ENCODE data around the gene FGD2. TPM values are rescaled to one million over a fixed set of nuclear protein-coding genes. Genes with fewer than 3 reads are reported as not detected.

FGD2 gene
- total and polyA plus RNA-seq, 2 of the 4 experiments (the other 2 are of a cell fraction), result 0.07 TPM; not detected in 1

DNA sequence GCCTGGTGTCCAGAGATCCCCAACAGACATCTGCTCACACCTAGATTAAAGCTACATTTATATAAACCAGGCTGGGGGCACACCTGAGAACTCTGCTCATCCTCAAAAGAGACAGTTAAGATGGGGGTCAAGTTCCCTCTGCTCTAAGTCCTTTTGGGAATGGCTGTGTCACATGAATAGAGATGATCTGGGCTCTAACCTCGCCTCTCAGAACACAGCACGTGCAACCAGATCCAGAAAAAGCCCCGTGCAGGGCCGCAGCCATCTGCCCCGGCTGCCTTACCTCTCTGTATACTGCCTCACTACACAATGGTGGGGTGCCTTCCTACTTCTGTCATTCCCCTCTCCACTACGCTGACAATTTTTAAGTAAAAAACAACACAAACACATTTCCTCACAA is 25.3 kb upstream of the FGD2 start:
- H3K9me3 ChIP-seq (ENCODE audit: control insufficient read depth, insufficient read depth, low read length), result no peaks in the 10 kb centered on the region
- H3K4me3 ChIP-seq (ENCODE audit: insufficient read depth, low read depth, low read length), result no peak overlapping the region
- no peak overlapping the region for H3K4ac ChIP-seq (ENCODE audit: low read depth, low read length)
- ChIA-PET CTCF (no interaction called here), POLR2A (ENCODE audit: unreplicated experiment) (no interaction called here)
- H2AFZ ChIP-seq (replicated peaks; ENCODE audit: low read length, poor library complexity), result no peak overlapping the region
- peaks cover 35 to 89% of the 10 kb centered on the region in 2 experiments for H3K79me1 ChIP-seq (ENCODE audit: low read depth in 1 of 2, low read length in 2 of 2)
- H3K4me2 ChIP-seq (ENCODE audit: low read depth, low read length), result no peak overlapping the region
- no peak overlapping the region for H2BK120ac ChIP-seq (ENCODE audit: low read depth, low read length)
- H3K9ac ChIP-seq (ENCODE audit: low read depth, low read length), result no peak overlapping the region
- peaks cover 51% of the 10 kb centered on the region for H3K36me3 ChIP-seq (ENCODE audit: control insufficient read depth, insufficient read depth, low read length)
- H3K4me1 ChIP-seq (ENCODE audit: control insufficient read depth, insufficient read depth, low read length), result peaks cover 13% of the 10 kb centered on the region
- no peaks in the 10 kb centered on the region for H3K27me3 ChIP-seq (ENCODE audit: control insufficient read depth, insufficient read depth, low read length)
- in situ Hi-C loops (cut with MboI; ENCODE audit: low sequenced_read_pairs), result loop anchor here (10.0 kb wide), 1 partner anchor 95 kb away; the partner anchor contains the start of gene C6orf89
- no peak overlapping the region for H3K18ac ChIP-seq (ENCODE audit: low read depth, low read length)
- no peak overlapping the region for H3K56ac ChIP-seq (ENCODE audit: extremely low read depth, insufficient read depth, low read length)
- ATAC-seq (ENCODE audit: low read depth), result no peak
- no peak overlapping the region for H2AK9ac ChIP-seq (replicated peaks; ENCODE audit: low read depth, low read length, poor library complexity)
- no peak overlapping the region for H2BK5ac ChIP-seq (ENCODE audit: low read depth, low read length, poor library complexity, severe bottlenecking)
- H3K27ac ChIP-seq (ENCODE audit: insufficient read depth, low read length), result no peak overlapping the region
- H2AK5ac ChIP-seq (ENCODE audit: low read depth, low read length), result no peak overlapping the region
- H4K5ac ChIP-seq (ENCODE audit: low read depth, low read length), result no peak overlapping the region
- H4K8ac ChIP-seq (ENCODE audit: low read depth in 2 of 2, low read length in 2 of 2), result no peak overlapping the region
- no peak overlapping the region for H2BK15ac ChIP-seq (ENCODE audit: low read depth, low read length)
- BruUV-seq (replicated peaks), result no TSS peak
- dilution Hi-C loops (cut with HindIII; ENCODE audit: low sequenced_read_pairs, unreplicated experiment), result no loop called here
- peaks cover 87% of the 10 kb centered on the region for H4K20me1 ChIP-seq (ENCODE audit: insufficient read depth, low read length)
- peaks cover 22% of the 10 kb centered on the region for H3K9me1 ChIP-seq (ENCODE audit: insufficient read depth, low read length)
- no peak for DNase-seq
- TF ChIP-seq, protein P1, sequence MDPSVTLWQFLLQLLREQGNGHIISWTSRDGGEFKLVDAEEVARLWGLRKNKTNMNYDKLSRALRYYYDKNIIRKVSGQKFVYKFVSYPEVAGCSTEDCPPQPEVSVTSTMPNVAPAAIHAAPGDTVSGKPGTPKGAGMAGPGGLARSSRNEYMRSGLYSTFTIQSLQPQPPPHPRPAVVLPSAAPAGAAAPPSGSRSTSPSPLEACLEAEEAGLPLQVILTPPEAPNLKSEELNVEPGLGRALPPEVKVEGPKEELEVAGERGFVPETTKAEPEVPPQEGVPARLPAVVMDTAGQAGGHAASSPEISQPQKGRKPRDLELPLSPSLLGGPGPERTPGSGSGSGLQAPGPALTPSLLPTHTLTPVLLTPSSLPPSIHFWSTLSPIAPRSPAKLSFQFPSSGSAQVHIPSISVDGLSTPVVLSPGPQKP (IDR thresholded peaks at IDR 0.05; ENCODE audit: borderline replicate concordance, low read depth, low read length), result no peak
- TF ChIP-seq SMC3 (IDR thresholded peaks at IDR 0.05; ENCODE audit: low read depth, low read length), result no peak
- TF ChIP-seq CHD1 (IDR thresholded peaks at IDR 0.05; ENCODE audit: low read depth, low read length), result no peak
- TF ChIP-seq, protein P2, sequence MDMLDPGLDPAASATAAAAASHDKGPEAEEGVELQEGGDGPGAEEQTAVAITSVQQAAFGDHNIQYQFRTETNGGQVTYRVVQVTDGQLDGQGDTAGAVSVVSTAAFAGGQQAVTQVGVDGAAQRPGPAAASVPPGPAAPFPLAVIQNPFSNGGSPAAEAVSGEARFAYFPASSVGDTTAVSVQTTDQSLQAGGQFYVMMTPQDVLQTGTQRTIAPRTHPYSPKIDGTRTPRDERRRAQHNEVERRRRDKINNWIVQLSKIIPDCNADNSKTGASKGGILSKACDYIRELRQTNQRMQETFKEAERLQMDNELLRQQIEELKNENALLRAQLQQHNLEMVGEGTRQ (IDR thresholded peaks at IDR 0.05; ENCODE audit: low read depth, low read length), result no peak
- TF ChIP-seq RAD21 (IDR thresholded peaks at IDR 0.05; ENCODE audit: low read length), result no peak
- no peak for TF ChIP-seq MAZ (IDR thresholded peaks at IDR 0.05; ENCODE audit: borderline replicate concordance, low read depth, low read length)
- no peak for TF ChIP-seq RFX5 (IDR thresholded peaks at IDR 0.05; ENCODE audit: low read depth, low read length)
- no peak for TF ChIP-seq RCOR1 (IDR thresholded peaks at IDR 0.05; ENCODE audit: insufficient replicate concordance, low read length)
- TF ChIP-seq CEBPB (IDR thresholded peaks at IDR 0.05; ENCODE audit: low read depth, low read length), result no peak
- TF ChIP-seq, protein P3, sequence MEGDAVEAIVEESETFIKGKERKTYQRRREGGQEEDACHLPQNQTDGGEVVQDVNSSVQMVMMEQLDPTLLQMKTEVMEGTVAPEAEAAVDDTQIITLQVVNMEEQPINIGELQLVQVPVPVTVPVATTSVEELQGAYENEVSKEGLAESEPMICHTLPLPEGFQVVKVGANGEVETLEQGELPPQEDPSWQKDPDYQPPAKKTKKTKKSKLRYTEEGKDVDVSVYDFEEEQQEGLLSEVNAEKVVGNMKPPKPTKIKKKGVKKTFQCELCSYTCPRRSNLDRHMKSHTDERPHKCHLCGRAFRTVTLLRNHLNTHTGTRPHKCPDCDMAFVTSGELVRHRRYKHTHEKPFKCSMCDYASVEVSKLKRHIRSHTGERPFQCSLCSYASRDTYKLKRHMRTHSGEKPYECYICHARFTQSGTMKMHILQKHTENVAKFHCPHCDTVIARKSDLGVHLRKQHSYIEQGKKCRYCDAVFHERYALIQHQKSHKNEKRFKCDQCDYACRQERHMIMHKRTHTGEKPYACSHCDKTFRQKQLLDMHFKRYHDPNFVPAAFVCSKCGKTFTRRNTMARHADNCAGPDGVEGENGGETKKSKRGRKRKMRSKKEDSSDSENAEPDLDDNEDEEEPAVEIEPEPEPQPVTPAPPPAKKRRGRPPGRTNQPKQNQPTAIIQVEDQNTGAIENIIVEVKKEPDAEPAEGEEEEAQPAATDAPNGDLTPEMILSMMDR (conservative IDR thresholded peaks at IDR 0.05; ENCODE audit: low read depth, low read length), result no peak
- TF ChIP-seq MAFK (IDR thresholded peaks at IDR 0.05; ENCODE audit: low read depth, low read length), result no peak
- TF ChIP-seq FOS (IDR thresholded peaks at IDR 0.05; ENCODE audit: low read depth, low read length), result no peak
- WGBS, 2 experiments (ENCODE audit: extremely low coverage in 2 of 2, insufficient read length in 1 of 2), result 73% methylated on average over 6 of the region's 6 CpGs; no CpG with 5 or more reads in 1 of the 2 experiments
- no peak overlapping the region for H4K91ac ChIP-seq (ENCODE audit: insufficient read depth, low read depth, low read length)
- no peak overlapping the region for H3K14ac ChIP-seq (replicated peaks; ENCODE audit: low read depth, low read length)
- H3K23ac ChIP-seq (ENCODE audit: low read depth, low read length), result no peak overlapping the region
- intact Hi-C loops (cut with micrococcal nuclease), result no loop called here
- no peak overlapping the region for H2BK20ac ChIP-seq (ENCODE audit: low read depth, low read length)
